Measurements from ENCODE around the gene DSCAML1.
"Not testable (repeated sequence)": the region's sequence is repeated elsewhere in the genome, so short reads cannot be mapped to it uniquely, and the experiment has no call there.

DSCAML1 gene

GRCh38 chr11:117468888-117469287, 328.1 kb downstream of the DSCAML1 start:
- intact Hi-C loops (cut with DNase I), result no loop called here
- no peak for DNase-seq

- intact Hi-C loops (cut with DNase I), result no loop called here
- DNase-seq, result no peak
Measured at GRCh38 chr11:117467770-117468169, 329.2 kb downstream of the DSCAML1 start.

- intact Hi-C loops (cut with DNase I), result no loop called here
- no peak for DNase-seq
Measured at GRCh38 chr11:117466966-117467365, 330.1 kb downstream of the DSCAML1 start.

GRCh38 chr11:117465236-117465997, 331.6 kb downstream of the DSCAML1 start:
- DNase-seq, result peak in 1 of 42 donors; percentile 20
- intact Hi-C loops (cut with DNase I), result no loop called here

- no peak for DNase-seq
- intact Hi-C loops (cut with DNase I), result no loop called here
Measured at GRCh38 chr11:117464778-117465177, 332.2 kb downstream of the DSCAML1 start.

GRCh38 chr11:117462864-117463247, 334.2 kb downstream of the DSCAML1 start:
- DNase-seq, result no peak
- intact Hi-C loops (cut with DNase I), result no loop called here

GRCh38 chr11:117462183-117462863, 334.7 kb downstream of the DSCAML1 start:
- intact Hi-C loops (cut with DNase I), result no loop called here
- no peak for DNase-seq

GRCh38 chr11:117461396-117462182, 335.4 kb downstream of the DSCAML1 start:
- DNase-seq, result no peak
- intact Hi-C loops (cut with DNase I), result no loop called here

- intact Hi-C loops (cut with DNase I), result no loop called here
Measured at GRCh38 chr11:117459979-117460300, 337.1 kb downstream of the DSCAML1 start.

GRCh38 chr11:117459123-117459978, 337.7 kb downstream of the DSCAML1 start:
- DNase-seq, result no peak
- intact Hi-C loops (cut with DNase I), result no loop called here

More at GRCh38 chr11:117459979-117460300, 337.1 kb downstream of the DSCAML1 start:
- DNase-seq, result no peak

- DNase-seq, result peak in 28 of 42 donors; percentile 17 to 71 (median 41)
Measured at GRCh38 chr11:117458275-117459122, 338.5 kb downstream of the DSCAML1 start.

GRCh38 chr11:117457835-117458234, 339.2 kb downstream of the DSCAML1 start:
- DNase-seq, result peak in 2 of 42 donors; percentile 5 to 32
- intact Hi-C loops (cut with DNase I), result no loop called here

More at GRCh38 chr11:117458275-117459122, 338.5 kb downstream of the DSCAML1 start:
- intact Hi-C loops (cut with DNase I), result no loop called here

- intact Hi-C loops (cut with DNase I), result no loop called here
- DNase-seq, result no peak
Measured at GRCh38 chr11:117457031-117457785, 339.8 kb downstream of the DSCAML1 start.

- intact Hi-C loops (cut with DNase I); DNase-seq: not testable (repeated sequence)
Measured at GRCh38 chr11:117456721-117457029, 340.3 kb downstream of the DSCAML1 start.

- intact Hi-C loops (cut with DNase I), result no loop called here
- no peak for DNase-seq
Measured at GRCh38 chr11:117456027-117456720, 340.8 kb downstream of the DSCAML1 start.

GRCh38 chr11:117454564-117454917, 342.5 kb downstream of the DSCAML1 start:
- DNase-seq, result no peak

More at GRCh38 chr11:117454564-117454917, 342.5 kb downstream of the DSCAML1 start:
- intact Hi-C loops (cut with DNase I), result no loop called here

Measured in head of caudate nucleus (tissue), 42 donors.